H9 (cell line): ENCODE results near the gene MVD. TPM values are rescaled to one million over a fixed set of nuclear protein-coding genes. Genes with fewer than 3 reads are reported as not detected.

Experiments
- DNase-seq: peaks from one replicate; pipeline ENCODE4 v3.0.0-alpha.2; 2017
- H2AFZ ChIP-seq: one replicate; pipeline ENCODE4 v1.6.1; 2013; ENCODE audit warnings: mild to moderate bottlenecking, low read length, control low read depth, moderate library complexity
- H2AK5ac ChIP-seq: 2 replicates; pipeline ENCODE4 v1.6.1; 2013; ENCODE audit warnings: low read length, control low read depth, mixed read lengths; ENCODE audit not compliant: insufficient read length
- H2BK120ac ChIP-seq: one replicate; pipeline ENCODE4 v1.6.1; 2013; ENCODE audit warnings: low read depth, mild to moderate bottlenecking, low read length, control low read depth, inconsistent platforms; ENCODE audit not compliant: poor library complexity, severe bottlenecking
- H2BK12ac ChIP-seq: 2 replicates; pipeline ENCODE4 v1.6.1; 2013; ENCODE audit warnings: low read length, control low read depth, mixed read lengths, low read depth; ENCODE audit not compliant: insufficient read length
- H2BK15ac ChIP-seq: 2 replicates; pipeline ENCODE4 v1.6.1; 2013; ENCODE audit warnings: low read depth, low read length, control low read depth
- H2BK20ac ChIP-seq: one replicate; pipeline ENCODE4 v1.6.1; 2013; ENCODE audit warnings: low read depth, mild to moderate bottlenecking, low read length, control low read depth, inconsistent platforms; ENCODE audit not compliant: poor library complexity, severe bottlenecking
- H2BK5ac ChIP-seq: 2 replicates; pipeline ENCODE4 v1.6.1; 2013; ENCODE audit warnings: low read length, control low read depth, mixed read lengths; ENCODE audit not compliant: insufficient read length
- H3K14ac ChIP-seq: 2 replicates; pipeline ENCODE4 v1.6.1; 2013; ENCODE audit warnings: low read length, control low read depth; ENCODE audit not compliant: insufficient read depth
- H3K18ac ChIP-seq: 2 replicates; pipeline ENCODE4 v1.6.1; 2013; ENCODE audit warnings: low read depth, mild to moderate bottlenecking, mixed read lengths, low read length, control low read depth; ENCODE audit not compliant: insufficient read length
- H3K23ac ChIP-seq: 2 replicates; pipeline ENCODE4 v1.6.1; 2013; ENCODE audit warnings: low read length, control low read depth, mixed read lengths, low read depth; ENCODE audit not compliant: insufficient read length
- H3K23me2 ChIP-seq: 2 replicates; pipeline ENCODE4 v1.6.1; 2013; ENCODE audit warnings: low read depth, mild to moderate bottlenecking, mixed read lengths, low read length, control low read depth; ENCODE audit not compliant: insufficient read length, poor library complexity, severe bottlenecking
- H3K27ac ChIP-seq: 2 replicates; pipeline ENCODE4 v1.5.1; 2013; ENCODE audit warnings: low read length, control low read depth, mixed read lengths, low read depth; ENCODE audit not compliant: insufficient read length
- H3K27me3 ChIP-seq: 2 replicates; pipeline ENCODE4 v1.6.1; 2013; ENCODE audit warnings: low read length, control low read depth, inconsistent platforms; ENCODE audit not compliant: insufficient read depth
- H3K4ac ChIP-seq: 2 replicates; pipeline ENCODE4 v1.6.1; 2013; ENCODE audit warnings: low read depth, mild to moderate bottlenecking, control low read depth, inconsistent platforms, low read length, moderate library complexity
- H3K4me1 ChIP-seq: 2 replicates; pipeline ENCODE4 v1.6.1; 2013; ENCODE audit warnings: low read length, control low read depth, inconsistent platforms; ENCODE audit not compliant: insufficient read depth
- H3K4me2 ChIP-seq: 2 replicates; pipeline ENCODE4 v1.6.1; 2013; ENCODE audit warnings: low read length, control low read depth, mixed read lengths; ENCODE audit not compliant: insufficient read length, insufficient read depth
- H3K56ac ChIP-seq: 2 replicates; pipeline ENCODE4 v1.6.1; 2013; ENCODE audit warnings: low read depth, mild to moderate bottlenecking, mixed read lengths, low read length, control low read depth; ENCODE audit not compliant: insufficient read length
- H3K79me1 ChIP-seq: 2 replicates; pipeline ENCODE4 v1.6.1; 2013; ENCODE audit warnings: low read depth, mild to moderate bottlenecking, moderate library complexity, low read length, control low read depth, inconsistent platforms; ENCODE audit not compliant: insufficient read depth, poor library complexity, severe bottlenecking
- H3K79me2 ChIP-seq: 2 replicates; pipeline ENCODE4 v1.6.1; 2013; ENCODE audit warnings: low read length, control low read depth, inconsistent platforms; ENCODE audit not compliant: insufficient read depth
- H3K9ac ChIP-seq: 2 replicates; pipeline ENCODE4 v1.6.1; 2013; ENCODE audit warnings: low read length, control low read depth, mixed read lengths; ENCODE audit not compliant: insufficient read length; ENCODE audit errors: extremely low read depth
- H3K9me3 ChIP-seq: one replicate; pipeline ENCODE4 v1.6.1; 2013; ENCODE audit warnings: low read depth, low read length, inconsistent platforms; ENCODE audit not compliant: control insufficient read depth
- H3T11ph ChIP-seq: one replicate; pipeline ENCODE4 v1.6.1; 2013; ENCODE audit warnings: mild to moderate bottlenecking, low read length, control low read depth, inconsistent platforms
- H4K20me1 ChIP-seq: one replicate; pipeline ENCODE4 v1.6.1; 2013; ENCODE audit not compliant: control insufficient read depth, insufficient read length, insufficient read depth
- H4K5ac ChIP-seq: 2 replicates; pipeline ENCODE4 v1.6.1; 2013; ENCODE audit warnings: low read depth, mild to moderate bottlenecking, mixed read lengths, low read length, control low read depth; ENCODE audit not compliant: insufficient read length
- H4K8ac ChIP-seq: replicated peaks from 2 replicates; pipeline ENCODE4 v1.6.1; 2013; ENCODE audit warnings: low read length, control low read depth, mixed read lengths, low read depth; ENCODE audit not compliant: insufficient read length
- H4K91ac ChIP-seq: 2 replicates; pipeline ENCODE4 v1.6.1; 2013; ENCODE audit warnings: low read depth, mild to moderate bottlenecking, moderate library complexity, mixed read lengths, low read length, control low read depth; ENCODE audit not compliant: insufficient read length
- H3K27ac Mint-ChIP-seq, 3 experiments: 2 replicates in 2 of 3; 3 replicates in 1 of 3; pipeline ENCODE4 v1.8.0; 2020 to 2021; ENCODE audit warnings: mixed read lengths in 3 of 3, mild to moderate bottlenecking in 1 of 3, moderate library complexity in 1 of 3
- H3K27me3 Mint-ChIP-seq: 2 replicates; pipeline ENCODE4 v1.8.0; 2021; ENCODE audit warnings: low read depth, mild to moderate bottlenecking, moderate library complexity, mixed read lengths
- H3K36me3 Mint-ChIP-seq, 3 experiments: 2 replicates in 2 of 3; 3 replicates in 1 of 3; pipeline ENCODE4 v1.8.0; 2020 to 2021; ENCODE audit warnings: low read depth in 3 of 3, mixed read lengths in 3 of 3; ENCODE audit not compliant: insufficient read depth in 1 of 3
- H3K4me1 Mint-ChIP-seq, 2 experiments: 2 replicates each; pipeline ENCODE4 v1.8.0; 2020; ENCODE audit warnings: mixed read lengths in 2 of 2
- H3K4me3 Mint-ChIP-seq, 2 experiments: 2 replicates in 1 of 2; 3 replicates in 1 of 2; pipeline ENCODE4 v1.8.0; 2020 to 2021; ENCODE audit warnings: mild to moderate bottlenecking in 2 of 2, mixed read lengths in 2 of 2, moderate library complexity in 1 of 2
- H3K9me3 Mint-ChIP-seq, 2 experiments: 2 replicates in 1 of 2; 3 replicates in 1 of 2; pipeline ENCODE4 v1.8.0; 2020; ENCODE audit warnings: mild to moderate bottlenecking in 2 of 2, mixed read lengths in 2 of 2, moderate library complexity in 1 of 2
- WGBS: extraction: QIAGEN DNeasy Blood & Tissue Kit; methylation state at CpG from one replicate; pipeline ENCODE4 v1.1.7; 2013; ENCODE audit warnings: missing lambda C conversion rate, low lambda C conversion rate, mixed read lengths; ENCODE audit not compliant: insufficient read length; ENCODE audit errors: extremely low coverage; 5-methylcytosine and 5-hydroxymethylcytosine counted together
- total RNA-seq: library from RNA; stranded (reverse); gene quantifications from 2 replicates; pipeline ENCODE4 v1.2.1, GENCODE V29; 2021
- TF ChIP-seq, protein P1 (sequence below): fragments of 200-600 bp; sonication (generic); conservative IDR thresholded peaks from 3 replicates; pipeline ENCODE4 v1.8.0; 2021; ENCODE audit warnings: antibody characterized with exemption, mild to moderate bottlenecking

The MVD gene
- total RNA-seq, 1 experiment from 2014 or later: 53.2 TPM

- no peak overlapping the region for H3K27ac Mint-ChIP-seq
Observed at GRCh38 chr16:88697831-88698615, 35.1 kb upstream of the MVD start.

More at GRCh38 chr16:88697831-88698615, 35.1 kb upstream of the MVD start:
- Mint-ChIP-seq H3K9me3 (no peaks in the 10 kb centered on the region), H3K36me3 (peaks cover 2 to 15% (median 14%) of the 10 kb centered on the region in 3 experiments; a peak in 5 of 7 replicates), H3K4me1 (no peaks in the 10 kb centered on the region), H3K4me3 (no peak overlapping the region), H3K27me3 (no peaks in the 10 kb centered on the region)
- no peak overlapping the region for H3T11ph ChIP-seq
- no peak overlapping the region for H3K4me2 ChIP-seq
- no peak overlapping the region for H3K27ac ChIP-seq
- DNase-seq: peak; percentile 59
- no peaks in the 10 kb centered on the region for H3K79me2 ChIP-seq
- peaks cover 3% of the 10 kb centered on the region for H3K23me2 ChIP-seq
- no peaks in the 10 kb centered on the region for H3K4me1 ChIP-seq
- H2AK5ac ChIP-seq: no peak overlapping the region
- H2AFZ ChIP-seq: no peak overlapping the region
- no peak overlapping the region for H3K18ac ChIP-seq
- no peak overlapping the region for H2BK120ac ChIP-seq
- no peak overlapping the region for H2BK20ac ChIP-seq
- H3K23ac ChIP-seq: no peak overlapping the region
- no peak overlapping the region for H4K8ac ChIP-seq
- no peak overlapping the region for H3K4ac ChIP-seq
- no peak overlapping the region for H4K91ac ChIP-seq
- no peak overlapping the region for H2BK15ac ChIP-seq
- H3K9ac ChIP-seq: no peak overlapping the region
- no peak overlapping the region for H2BK5ac ChIP-seq
- peaks cover 3% of the 10 kb centered on the region for H3K79me1 ChIP-seq
- H3K9me3 ChIP-seq: no peaks in the 10 kb centered on the region
- no peak overlapping the region for H3K14ac ChIP-seq
- no peak overlapping the region for H4K5ac ChIP-seq
- WGBS: no CpG with 5 or more reads among the region's 37 CpGs
- TF ChIP-seq, protein P1, sequence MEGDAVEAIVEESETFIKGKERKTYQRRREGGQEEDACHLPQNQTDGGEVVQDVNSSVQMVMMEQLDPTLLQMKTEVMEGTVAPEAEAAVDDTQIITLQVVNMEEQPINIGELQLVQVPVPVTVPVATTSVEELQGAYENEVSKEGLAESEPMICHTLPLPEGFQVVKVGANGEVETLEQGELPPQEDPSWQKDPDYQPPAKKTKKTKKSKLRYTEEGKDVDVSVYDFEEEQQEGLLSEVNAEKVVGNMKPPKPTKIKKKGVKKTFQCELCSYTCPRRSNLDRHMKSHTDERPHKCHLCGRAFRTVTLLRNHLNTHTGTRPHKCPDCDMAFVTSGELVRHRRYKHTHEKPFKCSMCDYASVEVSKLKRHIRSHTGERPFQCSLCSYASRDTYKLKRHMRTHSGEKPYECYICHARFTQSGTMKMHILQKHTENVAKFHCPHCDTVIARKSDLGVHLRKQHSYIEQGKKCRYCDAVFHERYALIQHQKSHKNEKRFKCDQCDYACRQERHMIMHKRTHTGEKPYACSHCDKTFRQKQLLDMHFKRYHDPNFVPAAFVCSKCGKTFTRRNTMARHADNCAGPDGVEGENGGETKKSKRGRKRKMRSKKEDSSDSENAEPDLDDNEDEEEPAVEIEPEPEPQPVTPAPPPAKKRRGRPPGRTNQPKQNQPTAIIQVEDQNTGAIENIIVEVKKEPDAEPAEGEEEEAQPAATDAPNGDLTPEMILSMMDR: peak; percentile 64
- no peaks in the 10 kb centered on the region for H4K20me1 ChIP-seq
- H3K56ac ChIP-seq: no peak overlapping the region
- H3K27me3 ChIP-seq: no peaks in the 10 kb centered on the region
- H2BK12ac ChIP-seq: no peak overlapping the region
